H1 (cell line): Measurements from ENCODE around the gene NAA11. TPM values are rescaled to one million over a fixed set of nuclear protein-coding genes. Genes with fewer than 3 reads are reported as not detected.

Experiments used
- EGR1 ChIP-seq: IDR thresholded peaks from 2 replicates; pipeline ENCODE4 v1.6.1; 2011; ENCODE audit warnings: low read depth, low read length, borderline replicate concordance
- TBP ChIP-seq: IDR thresholded peaks from 2 replicates; pipeline ENCODE4 v1.6.1; 2011; ENCODE audit warnings: low read depth, low read length, improper control_type of control experiment
- polyA plus RNA-seq, 7 experiments: library from polyadenylated mRNA; depleted of rRNA in 3 of 7; stranded (reverse) in 5 of 7; unstranded in 2 of 7; fragments of >200 nt in 5 of 7; fragments of 200-250 nt in 2 of 7; gene quantifications; 1 replicate in 5 of 7; 2 replicates in 1 of 7; 4 replicates in 1 of 7; pipeline versions ENCODE4 v1.2.1 to v1.2.3, GENCODE V29; 2011 to 2013; ENCODE audit warnings: missing spikeins in 2 of 7, mixed read lengths in 2 of 7
- total RNA-seq: library from RNA; stranded (reverse); fragmentation: NEBNext Ultra II Directional; extraction: Animal tissue kit (Norgen Biotek cat#: 25700); gene quantifications from 2 replicates; pipeline ENCODE4 v1.2.1, GENCODE V29; 2021

The NAA11 gene
- total and polyA plus RNA-seq, 2 of the 8 experiments (the other 6 are each of a cell fraction or from before 2014, with no cell fraction given), result not detected

GRCh38 chr4:79366422-79366821, 40.6 kb upstream of the NAA11 start (continued):
- no peak for TF ChIP-seq EGR1
- no peak for TF ChIP-seq TBP
